ENCODE measurements around the gene NGDN.

Gene NGDN

GRCh38 chr14:23435543-23436326 lies 33.8 kb upstream of the NGDN start, which contains the start of gene MYH7:
Gene MYH7 (minus strand): TSS chr14:23435660. CDS start chr14:23433732, 1,928 bp downstream.
- Histone ChIP-seq H3K4me3 (replicated peaks; ENCODE audit: insufficient read depth, low read length) (no peak within 1 kb of the TSS), H3K27ac (replicated peaks) (no peak within 1 kb of the TSS), H3K27me3 (ENCODE audit: insufficient read depth, poor library complexity, severe bottlenecking) (no peaks in the 10 kb centered on the region)
- no peak for DNase-seq (ENCODE audit: low read depth in 1 of 2, low spot score in 1 of 2)
- TF ChIP-seq POLR2AphosphoS5 (IDR thresholded peaks at IDR 0.05; ENCODE audit: low read depth) (no peak), CTCF (IDR thresholded peaks at IDR 0.05; ENCODE audit: insufficient read depth, low read length) (no peak), SPI1 (IDR thresholded peaks at IDR 0.05; ENCODE audit: borderline replicate concordance, low read depth) (no peak), GABPA (IDR thresholded peaks at IDR 0.05; ENCODE audit: low read depth) (no peak)
- TF ChIP-seq, protein P1, sequence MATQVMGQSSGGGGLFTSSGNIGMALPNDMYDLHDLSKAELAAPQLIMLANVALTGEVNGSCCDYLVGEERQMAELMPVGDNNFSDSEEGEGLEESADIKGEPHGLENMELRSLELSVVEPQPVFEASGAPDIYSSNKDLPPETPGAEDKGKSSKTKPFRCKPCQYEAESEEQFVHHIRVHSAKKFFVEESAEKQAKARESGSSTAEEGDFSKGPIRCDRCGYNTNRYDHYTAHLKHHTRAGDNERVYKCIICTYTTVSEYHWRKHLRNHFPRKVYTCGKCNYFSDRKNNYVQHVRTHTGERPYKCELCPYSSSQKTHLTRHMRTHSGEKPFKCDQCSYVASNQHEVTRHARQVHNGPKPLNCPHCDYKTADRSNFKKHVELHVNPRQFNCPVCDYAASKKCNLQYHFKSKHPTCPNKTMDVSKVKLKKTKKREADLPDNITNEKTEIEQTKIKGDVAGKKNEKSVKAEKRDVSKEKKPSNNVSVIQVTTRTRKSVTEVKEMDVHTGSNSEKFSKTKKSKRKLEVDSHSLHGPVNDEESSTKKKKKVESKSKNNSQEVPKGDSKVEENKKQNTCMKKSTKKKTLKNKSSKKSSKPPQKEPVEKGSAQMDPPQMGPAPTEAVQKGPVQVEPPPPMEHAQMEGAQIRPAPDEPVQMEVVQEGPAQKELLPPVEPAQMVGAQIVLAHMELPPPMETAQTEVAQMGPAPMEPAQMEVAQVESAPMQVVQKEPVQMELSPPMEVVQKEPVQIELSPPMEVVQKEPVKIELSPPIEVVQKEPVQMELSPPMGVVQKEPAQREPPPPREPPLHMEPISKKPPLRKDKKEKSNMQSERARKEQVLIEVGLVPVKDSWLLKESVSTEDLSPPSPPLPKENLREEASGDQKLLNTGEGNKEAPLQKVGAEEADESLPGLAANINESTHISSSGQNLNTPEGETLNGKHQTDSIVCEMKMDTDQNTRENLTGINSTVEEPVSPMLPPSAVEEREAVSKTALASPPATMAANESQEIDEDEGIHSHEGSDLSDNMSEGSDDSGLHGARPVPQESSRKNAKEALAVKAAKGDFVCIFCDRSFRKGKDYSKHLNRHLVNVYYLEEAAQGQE (IDR thresholded peaks at IDR 0.05; ENCODE audit: insufficient replicate concordance, low read depth), result no peak

GRCh38 chr14:23436327-23437132 lies 33.0 kb upstream of the NGDN start:
- H3K4me3 ChIP-seq (replicated peaks; ENCODE audit: insufficient read depth, low read length), result no peak overlapping the region
- TF ChIP-seq CTCF (IDR thresholded peaks at IDR 0.05; ENCODE audit: insufficient read depth, low read length) (no peak), SPI1 (IDR thresholded peaks at IDR 0.05; ENCODE audit: borderline replicate concordance, low read depth) (no peak), POLR2AphosphoS5 (IDR thresholded peaks at IDR 0.05; ENCODE audit: low read depth) (no peak), GABPA (IDR thresholded peaks at IDR 0.05; ENCODE audit: low read depth) (no peak)
- TF ChIP-seq, protein P1 (IDR thresholded peaks at IDR 0.05; ENCODE audit: insufficient replicate concordance, low read depth), result no peak
- H3K27ac ChIP-seq (replicated peaks), result no peak overlapping the region
- no peak for DNase-seq (ENCODE audit: low read depth in 1 of 2, low spot score in 1 of 2)
- H3K27me3 ChIP-seq (ENCODE audit: insufficient read depth, poor library complexity, severe bottlenecking), result no peaks in the 10 kb centered on the region

DNA sequence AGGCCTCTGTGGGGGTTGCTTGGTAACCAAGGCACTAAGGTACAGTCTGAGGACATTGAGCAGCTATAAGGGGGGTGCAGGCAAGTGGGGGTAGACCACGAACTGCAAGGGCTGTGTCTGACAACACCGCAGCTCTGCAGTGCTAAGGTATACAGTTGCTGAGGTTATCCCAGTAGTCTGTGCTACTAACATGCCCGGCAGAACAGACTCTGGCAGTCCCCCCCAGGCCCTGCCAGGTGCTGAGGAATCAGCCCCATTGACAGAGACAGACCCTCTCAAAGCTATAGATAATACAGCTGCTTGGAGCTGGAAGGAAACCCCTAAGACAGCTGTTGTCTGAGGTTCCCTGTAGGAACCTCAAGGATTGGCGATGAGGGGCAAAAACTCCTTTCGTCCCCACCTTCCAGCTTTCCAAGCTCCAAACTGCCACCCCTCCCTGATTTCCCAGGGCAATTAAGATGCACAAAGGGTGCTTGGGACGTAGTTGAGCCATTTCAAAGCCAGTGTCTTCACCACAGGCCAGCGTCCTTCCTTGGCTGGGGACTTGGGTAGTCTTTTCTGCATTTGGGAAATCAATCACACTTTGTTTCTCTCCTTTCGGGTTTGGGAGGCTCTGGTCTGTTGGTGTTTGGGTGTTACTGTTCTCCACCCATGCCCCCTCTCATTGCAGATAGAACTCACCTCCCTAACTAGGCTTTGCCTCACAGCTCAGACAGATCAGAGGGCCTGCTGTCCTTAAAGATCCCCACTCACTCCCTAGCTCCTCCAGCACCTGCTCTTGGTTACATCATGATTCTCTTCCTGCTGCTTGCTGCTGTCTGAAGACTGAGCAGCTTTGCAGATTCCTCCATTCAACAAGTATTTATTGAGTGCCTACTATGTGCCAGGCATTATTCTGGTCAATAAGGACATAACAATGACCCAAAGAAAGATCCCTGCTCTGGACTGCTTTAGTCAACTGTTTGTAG lies 32.1 kb upstream of the NGDN start:
- DNase-seq (ENCODE audit: low read depth in 1 of 2, low spot score in 1 of 2), result no peak
- no peak overlapping the region for H3K4me3 ChIP-seq (replicated peaks; ENCODE audit: insufficient read depth, low read length)
- TF ChIP-seq SPI1 (IDR thresholded peaks at IDR 0.05; ENCODE audit: borderline replicate concordance, low read depth), result no peak
- no peak for TF ChIP-seq GABPA (IDR thresholded peaks at IDR 0.05; ENCODE audit: low read depth)
- TF ChIP-seq, protein P1 (IDR thresholded peaks at IDR 0.05; ENCODE audit: insufficient replicate concordance, low read depth), result no peak
- TF ChIP-seq CTCF (IDR thresholded peaks at IDR 0.05; ENCODE audit: insufficient read depth, low read length), result no peak
- no peak for TF ChIP-seq POLR2AphosphoS5 (IDR thresholded peaks at IDR 0.05; ENCODE audit: low read depth)
- H3K27ac ChIP-seq (replicated peaks), result no peak overlapping the region
- no peaks in the 10 kb centered on the region for H3K27me3 ChIP-seq (ENCODE audit: insufficient read depth, poor library complexity, severe bottlenecking)

All from HL-60 (cell line).